Glomerular endothelial cell (primary cell): Measurements from ENCODE around the gene PTPRU. TPM values are rescaled to one million over a fixed set of nuclear protein-coding genes. Genes with fewer than 3 reads are reported as not detected.

Source experiments
- DNase-seq: peaks from one replicate; pipeline ENCODE4 v3.0.0-alpha.2; 2011; ENCODE audit warnings: low read depth, low spot score; ENCODE audit errors: extremely low read depth
- total RNA-seq: library from RNA; depleted of rRNA; stranded (reverse); fragments of >200 nt; gene quantifications from 2 replicates; pipeline ENCODE4 v1.2.3, GENCODE V29; 2015

Gene PTPRU
- total RNA-seq, 1 donor from 2014 or later = 19.4 TPM

GRCh38 chr1:29243023-29243870 is 6.9 kb downstream of the PTPRU start:
- no peak for DNase-seq

- DNase-seq = no peak
These were observed 7.5 kb downstream of the PTPRU start for GRCh38 chr1:29243871-29244200.

- no peak for DNase-seq
These were observed 8.9 kb downstream of the PTPRU start for GRCh38 chr1:29245261-29245660.

- no peak for DNase-seq
These were observed 9.6 kb downstream of the PTPRU start for GRCh38 chr1:29245876-29246275.

GRCh38 chr1:29247044-29247443 is 10.7 kb downstream of the PTPRU start:
- DNase-seq = no peak

- no peak for DNase-seq
These were observed 11.4 kb downstream of the PTPRU start for GRCh38 chr1:29247571-29248273.

- DNase-seq = no peak
These were observed 12.1 kb downstream of the PTPRU start for GRCh38 chr1:29248409-29248808.

- DNase-seq = no peak
These were observed 12.9 kb downstream of the PTPRU start for GRCh38 chr1:29249170-29249691.

GRCh38 chr1:29249951-29250581 is 13.7 kb downstream of the PTPRU start:
- no peak for DNase-seq

- no peak for DNase-seq
These were observed 15.1 kb downstream of the PTPRU start for GRCh38 chr1:29251164-29252124.

GRCh38 chr1:29253180-29253579 is 16.9 kb downstream of the PTPRU start:
- no peak for DNase-seq

GRCh38 chr1:29254346-29254745 is 18.0 kb downstream of the PTPRU start:
- no peak for DNase-seq

GRCh38 chr1:29255134-29255666 is 18.9 kb downstream of the PTPRU start:
- DNase-seq = no peak

GRCh38 chr1:29256394-29256793 is 20.1 kb downstream of the PTPRU start:
- no peak for DNase-seq

- DNase-seq = no peak
These were observed 20.9 kb downstream of the PTPRU start for GRCh38 chr1:29256979-29257804.

GRCh38 chr1:29258189-29258975 is 22.1 kb downstream of the PTPRU start:
- no peak for DNase-seq

- DNase-seq = no peak
These were observed 22.9 kb downstream of the PTPRU start for GRCh38 chr1:29258976-29259801.
